Mucosa of descending colon (tissue), 3 donors: ENCODE measurements around the gene SIGLEC7. TPM values are rescaled to one million over a fixed set of nuclear protein-coding genes. Genes with fewer than 3 reads are reported as not detected.

Experiments
- ATAC-seq: fragments of 200-7000 bp; cut with Tn5 transposase; one replicate; pipeline ENCODE4 v1.9.1; 2020; ENCODE audit warnings: mild to moderate bottlenecking, moderate library complexity
- DNase-seq, 3 donors: peaks; one replicate each; pipeline ENCODE4 v3.0.0-alpha.2; 2020
- H3K36me3 ChIP-seq: fragments of 200-600 bp; one replicate; pipeline ENCODE4 v1.8.0; 2021; ENCODE audit warnings: low read depth, mild to moderate bottlenecking
- H3K4me1 ChIP-seq: fragments of 200-600 bp; one replicate; pipeline ENCODE4 v1.8.0; 2021; ENCODE audit warnings: low read depth, mild to moderate bottlenecking
- H3K4me3 ChIP-seq: fragments of 200-600 bp; one replicate; pipeline ENCODE4 v1.8.0; 2021; ENCODE audit warnings: mild to moderate bottlenecking
- H3K9me3 ChIP-seq: fragments of 200-600 bp; one replicate; pipeline ENCODE4 v1.8.0; 2021; ENCODE audit warnings: mild to moderate bottlenecking
- intact Hi-C, 2 donors: fragments of 100-400 bp; cut with DNase I in 1 of 2; cut with micrococcal nuclease in 1 of 2; formaldehyde crosslinking; loops; one replicate each; pipeline versions ENCODE4 v1.11.0 to v1.11.1; 2022; cut with DNase I, micrococcal nuclease
- total RNA-seq, 3 donors: library from RNA; stranded (reverse); fragmentation: NEBNext Ultra II Directional in 2 of 3; extraction: Animal tissue kit (Norgen Biotek cat#: 25700) in 2 of 3; gene quantifications; one replicate each; pipeline versions ENCODE4 v1.2.1 to v1.2.4, GENCODE V29; 2021 to 2023
- TF ChIP-seq, protein P1 (sequence below): fragments of 200-600 bp; IDR thresholded peaks from one replicate; pipeline ENCODE4 v1.8.0; 2022; ENCODE audit warnings: antibody characterized with exemption, mild to moderate bottlenecking
- donor health status: DM: no; HTN: no; CAD: no; lungs with moderate emphysema.
- donor health status: DM: no; HTN: no; CAD: no.
- donor health status: DM: no; HTN: yes; CAD: no.

Gene SIGLEC7
- total RNA-seq, 3 donors from 2014 or later = 1.2 to 2.5 (median 1.4) TPM

GRCh38 chr19:51157265-51157664 is 15.2 kb downstream of the SIGLEC7 start:
- Histone ChIP-seq H3K9me3 (no peaks in the 10 kb centered on the region), H3K4me1 (no peaks in the 10 kb centered on the region), H3K36me3 (no peaks in the 10 kb centered on the region), H3K4me3 (no peak overlapping the region)
- intact Hi-C loops = no loop called here
- ATAC-seq (no peak), DNase-seq (no peak)
- TF ChIP-seq, protein P1, sequence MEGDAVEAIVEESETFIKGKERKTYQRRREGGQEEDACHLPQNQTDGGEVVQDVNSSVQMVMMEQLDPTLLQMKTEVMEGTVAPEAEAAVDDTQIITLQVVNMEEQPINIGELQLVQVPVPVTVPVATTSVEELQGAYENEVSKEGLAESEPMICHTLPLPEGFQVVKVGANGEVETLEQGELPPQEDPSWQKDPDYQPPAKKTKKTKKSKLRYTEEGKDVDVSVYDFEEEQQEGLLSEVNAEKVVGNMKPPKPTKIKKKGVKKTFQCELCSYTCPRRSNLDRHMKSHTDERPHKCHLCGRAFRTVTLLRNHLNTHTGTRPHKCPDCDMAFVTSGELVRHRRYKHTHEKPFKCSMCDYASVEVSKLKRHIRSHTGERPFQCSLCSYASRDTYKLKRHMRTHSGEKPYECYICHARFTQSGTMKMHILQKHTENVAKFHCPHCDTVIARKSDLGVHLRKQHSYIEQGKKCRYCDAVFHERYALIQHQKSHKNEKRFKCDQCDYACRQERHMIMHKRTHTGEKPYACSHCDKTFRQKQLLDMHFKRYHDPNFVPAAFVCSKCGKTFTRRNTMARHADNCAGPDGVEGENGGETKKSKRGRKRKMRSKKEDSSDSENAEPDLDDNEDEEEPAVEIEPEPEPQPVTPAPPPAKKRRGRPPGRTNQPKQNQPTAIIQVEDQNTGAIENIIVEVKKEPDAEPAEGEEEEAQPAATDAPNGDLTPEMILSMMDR = no peak

DNA sequence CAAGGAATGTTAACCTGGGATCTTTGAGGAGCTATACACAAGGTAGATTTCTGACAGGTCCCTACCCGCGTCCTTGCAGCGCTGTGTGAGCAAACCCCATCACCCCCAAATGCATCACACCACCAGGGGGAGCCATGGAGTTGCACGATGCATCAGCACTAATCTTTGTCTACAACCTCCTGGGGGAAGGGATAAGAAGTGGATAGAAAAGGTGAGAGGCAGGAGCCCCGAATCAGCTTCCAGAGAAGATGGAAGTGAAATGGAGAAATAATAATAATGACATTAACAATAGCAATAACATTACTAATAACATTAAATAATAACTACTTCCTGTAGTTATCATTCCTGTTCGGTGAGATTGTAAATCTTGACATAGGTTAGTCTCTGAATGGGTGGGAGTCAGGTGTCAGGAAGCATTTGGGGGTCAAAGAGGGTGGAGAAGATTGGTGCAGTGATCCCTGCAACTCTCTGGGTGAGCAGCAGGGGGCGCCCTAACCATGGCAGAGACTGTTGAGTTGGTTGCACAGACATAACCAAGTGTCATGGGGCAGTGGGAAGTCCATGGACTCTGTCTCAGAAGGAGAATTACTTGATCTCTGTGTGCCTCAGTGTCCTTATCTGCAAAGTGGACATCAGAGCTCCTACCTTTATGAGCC is 16.5 kb downstream of the SIGLEC7 start:
- ATAC-seq = peak; percentile 80
- no peaks in the 10 kb centered on the region for H3K4me1 ChIP-seq
- intact Hi-C loops = no loop called here
- no peaks in the 10 kb centered on the region for H3K36me3 ChIP-seq
- no peaks in the 10 kb centered on the region for H3K9me3 ChIP-seq
- DNase-seq = peak in 2 of 3 donors; percentile 60 to 73
- TF ChIP-seq, protein P1 = peak; percentile 35
- no peak overlapping the region for H3K4me3 ChIP-seq

- no peaks in the 10 kb centered on the region for H3K9me3 ChIP-seq
- intact Hi-C loops = no loop called here
- ATAC-seq = no peak
- H3K4me1 ChIP-seq = no peaks in the 10 kb centered on the region
- TF ChIP-seq, protein P1 = no peak
- H3K4me3 ChIP-seq = no peak overlapping the region
- no peak for DNase-seq
- no peaks in the 10 kb centered on the region for H3K36me3 ChIP-seq
Observed at GRCh38 chr19:51159656-51160055, 17.6 kb downstream of the SIGLEC7 start.

- DNase-seq = no peak
- intact Hi-C loops = no loop called here
- no peaks in the 10 kb centered on the region for H3K36me3 ChIP-seq
- H3K4me3 ChIP-seq = no peak overlapping the region
- H3K4me1 ChIP-seq = no peaks in the 10 kb centered on the region
- ATAC-seq = no peak
- TF ChIP-seq, protein P1 = no peak
- H3K9me3 ChIP-seq = no peaks in the 10 kb centered on the region
Observed at GRCh38 chr19:51161266-51161665, 19.2 kb downstream of the SIGLEC7 start.

DNA sequence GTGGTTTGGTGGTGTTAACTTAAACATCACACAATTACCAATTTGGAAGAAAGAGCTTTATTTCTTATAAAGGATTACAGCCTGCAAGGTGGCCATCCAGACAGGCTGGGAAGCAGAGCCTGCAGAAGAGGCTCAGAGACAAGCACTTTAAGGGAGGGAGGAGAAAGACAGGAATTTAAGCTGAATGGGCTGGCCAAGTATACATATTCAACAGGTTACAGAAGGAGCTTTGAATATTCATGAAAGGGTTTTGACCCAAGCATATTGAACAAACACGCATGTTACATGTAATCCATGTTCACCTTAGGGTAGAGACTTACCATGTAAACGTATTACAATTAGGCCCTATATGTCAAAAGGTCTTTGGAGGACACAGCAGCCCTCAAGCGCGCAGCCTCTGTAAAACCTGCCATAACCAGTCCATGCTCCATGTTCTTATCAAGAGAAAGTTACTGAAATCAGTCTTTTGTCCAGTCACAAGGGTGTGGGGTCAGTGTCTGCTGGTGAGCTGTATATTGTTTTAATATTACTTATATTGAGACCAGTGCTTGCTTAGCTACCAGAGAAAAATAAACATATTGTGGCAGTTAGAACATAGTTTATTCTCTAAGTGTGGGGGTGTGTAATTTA is 19.9 kb downstream of the SIGLEC7 start:
- no peak overlapping the region for H3K4me3 ChIP-seq
- H3K4me1 ChIP-seq = no peaks in the 10 kb centered on the region
- intact Hi-C loops = no loop called here
- TF ChIP-seq, protein P1 = no peak
- DNase-seq = no peak
- H3K9me3 ChIP-seq = no peaks in the 10 kb centered on the region
- no peaks in the 10 kb centered on the region for H3K36me3 ChIP-seq
- ATAC-seq = no peak
